ENCODE results near the gene DYNC1H1. TPM values are rescaled to one million over a fixed set of nuclear protein-coding genes. Genes with fewer than 3 reads are reported as not detected.

The DYNC1H1 gene
- total RNA-seq, 4 donors from 2014 or later: 486 to 737 (median 718) TPM

GRCh38 chr14:102085948-102086708 lies 121.8 kb downstream of the DYNC1H1 start:
- H3K9me3 ChIP-seq: no peaks in the 10 kb centered on the region
- H3K27me3 ChIP-seq: no peaks in the 10 kb centered on the region
- H3K27ac ChIP-seq: peak overlapping the region; percentile 96 to 99 (median 99)
- intact Hi-C loops (cut with DNase I; ENCODE audit: low total_unique reads): loop anchor here (2.0 kb wide), 3 partner anchors 39 to 325 kb away; partner anchors contain the start of genes PPP2R5C and ZNF839
- TF ChIP-seq CTCF (IDR thresholded peaks at IDR 0.05 in 4 of 5, conservative IDR thresholded peaks at IDR 0.05 in 1 of 5) (no peak), POLR2A (IDR thresholded peaks at IDR 0.05) (no peak)
- in situ Hi-C loops (cut with MboI; ENCODE audit: low sequenced_read_pairs in 4 of 4): loop anchor here in 1 of 4 donors (25.0 kb wide), 1 partner anchor 374 kb away; no protein-coding TSS in a partner anchor
- peak overlapping the region; percentile 72 to 93 (median 88) for H3K4me3 ChIP-seq
- ATAC-seq (peak; percentile 31 to 50), DNase-seq (peak in 1 of 2 donors; percentile 5)
- H3K36me3 ChIP-seq: peaks cover 6 to 47% of the 10 kb centered on the region in 2 donors
- H3K4me1 ChIP-seq: peaks cover 26 to 48% of the 10 kb centered on the region in 2 donors

- in situ Hi-C loops (cut with MboI; ENCODE audit: low sequenced_read_pairs in 4 of 4) (loop anchor here in 1 of 4 donors (25.0 kb wide), 1 partner anchor 374 kb away; no protein-coding TSS in a partner anchor), intact Hi-C loops (cut with DNase I; ENCODE audit: low total_unique reads) (loop anchor here (2.0 kb wide), 3 partner anchors 40 to 326 kb away; partner anchors contain the start of genes PPP2R5C and ZNF839)
- peak overlapping the region; percentile 72 to 93 (median 88) for H3K4me3 ChIP-seq
- TF ChIP-seq POLR2A (IDR thresholded peaks at IDR 0.05): no peak
- TF ChIP-seq CTCF (IDR thresholded peaks at IDR 0.05 in 4 of 5, conservative IDR thresholded peaks at IDR 0.05 in 1 of 5): no peak
- H3K9me3 ChIP-seq: no peaks in the 10 kb centered on the region
- ATAC-seq (peak in 1 of 2 donors; percentile 28), DNase-seq (no peak)
- H3K27ac ChIP-seq: peak overlapping the region; percentile 96 to 99 (median 99)
- H3K4me1 ChIP-seq: peaks cover 26 to 48% of the 10 kb centered on the region in 2 donors
- H3K27me3 ChIP-seq: no peaks in the 10 kb centered on the region
- H3K36me3 ChIP-seq: peaks cover 4 to 42% of the 10 kb centered on the region in 2 donors
Measured at GRCh38 chr14:102086709-102086971, 122.3 kb downstream of the DYNC1H1 start.

GRCh38 chr14:102086972-102087761 lies 122.8 kb downstream of the DYNC1H1 start, which contains the start of gene HSP90AA1:
HSP90AA1 (minus strand) TSS chr14:102087044; CDS start chr14:102086378, 666 bp downstream.
- Histone ChIP-seq H3K36me3 (peaks cover under 1 to 37% of the 10 kb centered on the region in 2 donors), H3K27ac (peak within 1 kb of the TSS; percentile 96 to 99 (median 99)), H3K4me1 (peaks cover 26 to 43% of the 10 kb centered on the region in 2 donors), H3K4me3 (peak within 1 kb of the TSS; percentile 72 to 93 (median 90)), H3K9me3 (no peaks in the 10 kb centered on the region), H3K27me3 (no peaks in the 10 kb centered on the region)
- TF ChIP-seq CTCF (IDR thresholded peaks at IDR 0.05 in 4 of 5, conservative IDR thresholded peaks at IDR 0.05 in 1 of 5): peak in 2 of 5 experiments; percentile 25 to 32
- peak; percentile 97 to 99 for TF ChIP-seq POLR2A (IDR thresholded peaks at IDR 0.05)
- intact Hi-C loops (cut with DNase I; ENCODE audit: low total_unique reads): loop anchor here (1.0 to 2.0 kb wide), 5 partner anchors 40 to 326 kb away; partner anchors contain the start of genes DYNC1H1, PPP2R5C, WDR20 and ZNF839
- ATAC-seq (peak; percentile 88 to 90), DNase-seq (peak; percentile 84 to 93)
- in situ Hi-C loops (cut with MboI; ENCODE audit: low sequenced_read_pairs in 4 of 4): loop anchor here in 1 of 4 donors (25.0 kb wide), 1 partner anchor 375 kb away; no protein-coding TSS in a partner anchor

GRCh38 chr14:102087762-102088011 lies 123.3 kb downstream of the DYNC1H1 start:
- in situ Hi-C loops (cut with MboI; ENCODE audit: low sequenced_read_pairs in 4 of 4) (loop anchor here in 1 of 4 donors (25.0 kb wide), 1 partner anchor 375 kb away; no protein-coding TSS in a partner anchor), intact Hi-C loops (cut with DNase I; ENCODE audit: low total_unique reads) (loop anchor here (1.0 to 2.0 kb wide), 5 partner anchors 41 to 327 kb away; partner anchors contain the start of genes DYNC1H1, PPP2R5C, WDR20 and ZNF839)
- Histone ChIP-seq H3K27me3 (no peaks in the 10 kb centered on the region), H3K27ac (peak overlapping the region; percentile 96 to 99 (median 98)), H3K4me3 (peak overlapping the region; percentile 72 to 92 (median 74)), H3K4me1 (peaks cover 26 to 38% of the 10 kb centered on the region in 2 donors), H3K36me3 (peaks cover 0 to 32% of the 10 kb centered on the region in 2 donors), H3K9me3 (no peaks in the 10 kb centered on the region)
- no peak for DNase-seq
- no peak for ATAC-seq
- TF ChIP-seq CTCF (IDR thresholded peaks at IDR 0.05 in 4 of 5, conservative IDR thresholded peaks at IDR 0.05 in 1 of 5) (no peak), POLR2A (IDR thresholded peaks at IDR 0.05) (no peak)
